Measurements from ENCODE around the gene DEFB126.

DNA sequence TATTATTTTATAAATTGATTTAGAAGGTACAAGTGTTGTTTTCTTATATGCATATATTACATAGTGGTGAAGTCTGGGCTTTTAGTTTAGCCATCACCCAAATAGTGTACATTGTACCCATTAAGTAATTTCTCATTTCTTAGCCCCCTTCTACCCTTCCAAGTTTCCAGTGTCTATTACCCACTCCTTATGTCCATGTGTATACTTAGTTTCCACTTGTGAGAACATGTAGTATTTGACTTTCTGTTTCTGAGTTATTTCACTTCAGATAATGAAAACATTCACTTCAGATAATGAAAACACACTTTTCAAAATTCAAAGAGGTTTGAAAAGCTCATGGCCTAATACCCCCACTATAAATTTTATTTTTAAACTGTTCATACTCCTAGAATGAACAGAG, 40.4 kb upstream of the DEFB126 start:
- TF ChIP-seq CTCF (conservative IDR thresholded peaks at IDR 0.05) (no peak), EZH2 (IDR thresholded peaks at IDR 0.05; ENCODE audit: low read depth) (no peak)
